NT2/D1 (cell line): ENCODE results near the gene DDX49.

Experiments
- SUZ12 ChIP-seq: IDR thresholded peaks from 2 replicates; pipeline ENCODE4 v1.6.1; 2011; ENCODE audit not compliant: insufficient read length, insufficient read depth; ENCODE audit errors: extremely low read depth
- ZNF274 ChIP-seq: IDR thresholded peaks from 2 replicates; pipeline ENCODE4 v1.6.1; 2011; ENCODE audit warnings: mild to moderate bottlenecking, low read depth, low read length

GRCh38 chr19:18870531-18871172 is 48.9 kb upstream of the DDX49 start:
- TF ChIP-seq ZNF274 (no peak), SUZ12 (no peak)
